Measurements from ENCODE around the gene FDXR. TPM values are rescaled to one million over a fixed set of nuclear protein-coding genes. Genes with fewer than 3 reads are reported as not detected.
A peak's percentile ranks its signal among the peaks of the same experiment; 100 is the strongest.

The FDXR gene
- total and polyA plus RNA-seq, 9 of the 15 experiments (the other 6 are each of a cell fraction or from before 2014, with no cell fraction given): 0.89 to 70.7 (median 30.9) TPM

- TF ChIP-seq ZNF197 (CRISPR knock-in tag; IDR thresholded peaks at IDR 0.05; ENCODE audit: low read depth) (no peak), ZNF3 (CRISPR knock-in tag; IDR thresholded peaks at IDR 0.05) (no peak), ZC3H4 (CRISPR knock-in tag; IDR thresholded peaks at IDR 0.05; ENCODE audit: borderline replicate concordance) (0 out of 2 replicates have a peak, but pooled peaks have one; percentile 47), EP400 (IDR thresholded peaks at IDR 0.05) (no peak), CLOCK (CRISPR knock-in tag; IDR thresholded peaks at IDR 0.05; ENCODE audit: borderline replicate concordance) (no peak), CREM (IDR thresholded peaks at IDR 0.05; ENCODE audit: low read depth) (no peak), ZBED1 (IDR thresholded peaks at IDR 0.05) (no peak), BRD4 (IDR thresholded peaks at IDR 0.05) (no peak), BRF2 (IDR thresholded peaks at IDR 0.05; ENCODE audit: borderline replicate concordance, insufficient read depth, insufficient read length) (no peak), TRIM24 (IDR thresholded peaks at IDR 0.05) (no peak), THRAP3 (IDR thresholded peaks at IDR 0.05; ENCODE audit: borderline replicate concordance) (no peak), CGGBP1 (CRISPR knock-in tag; IDR thresholded peaks at IDR 0.05) (no peak), GABPA (tag; conservative IDR thresholded peaks at IDR 0.05; ENCODE audit: low read depth) (no peak), ZBTB26 (CRISPR knock-in tag; IDR thresholded peaks at IDR 0.05) (peak; percentile 69; the same call in 1 of the 2 replicates), MECOM (CRISPR knock-in tag; IDR thresholded peaks at IDR 0.05) (no peak), SOX6 (IDR thresholded peaks at IDR 0.05) (no peak), FOS (IDR thresholded peaks at IDR 0.05; ENCODE audit: extremely low read depth, insufficient read length) (no peak), CSDE1 (IDR thresholded peaks at IDR 0.05) (no peak), CEBPG (CRISPR knock-in tag; IDR thresholded peaks at IDR 0.05) (no peak), CEBPG (tag; conservative IDR thresholded peaks at IDR 0.05 in 1 of 2, IDR thresholded peaks at IDR 0.05 in 1 of 2) (no peak), MXI1 (IDR thresholded peaks at IDR 0.05; ENCODE audit: low read depth, low read length) (no peak), DDX20 (tag; IDR thresholded peaks at IDR 0.05; ENCODE audit: low read depth) (no peak), HDAC3 (IDR thresholded peaks at IDR 0.05; ENCODE audit: borderline replicate concordance, partially characterized antibody) (no peak), ZNF717 (CRISPR knock-in tag; IDR thresholded peaks at IDR 0.05) (no peak)
Measured at GRCh38 chr17:74872313-74873036, at the start of gene FDXR (continued).
